Caco-2 (cell line): Measurements from ENCODE around the gene SLC12A5. TPM values are rescaled to one million over a fixed set of nuclear protein-coding genes. Genes with fewer than 3 reads are reported as not detected.

Experiments used
- BruUV-seq: library from RNA; stranded (reverse); fragments of 400-500 nt; replicated peaks from 2 replicates; lab custom pipeline; 2021; lab: Mats Ljungman, UMichigan
- CTCF ChIA-PET: fragments of 300-600 bp; sonication (Branson Sonifier 250); formaldehyde crosslinking; loops from one replicate; lab custom pipeline; 2022; ENCODE audit warnings: antibody characterized with exemption; lab: Charles Lee
- POLR2A ChIA-PET: fragments of 300-600 bp; sonication (Branson Sonifier 250); formaldehyde crosslinking; loops from one replicate; lab custom pipeline; 2022; ENCODE audit warnings: antibody characterized with exemption; lab: Charles Lee
- DNase-seq, 2 experiments: peaks; one replicate each; pipeline versions ENCODE4 v3.0.0 to v3.0.0-alpha.2; 2020 to 2022
- H3K27me3 ChIP-seq: replicated peaks from 2 replicates; pipeline ENCODE4 v1.6.0; 2011; ENCODE audit warnings: low read length; ENCODE audit not compliant: control insufficient read depth, insufficient read depth
- H3K36me3 ChIP-seq: 2 replicates; pipeline ENCODE4 v1.5.1; 2011; ENCODE audit warnings: low read length; ENCODE audit not compliant: control insufficient read depth, insufficient read depth
- H3K4me1 ChIP-seq: fragments of 250-450 bp; sonication (Bioruptor Pico); 2 replicates; pipeline ENCODE4 v1.5.1; 2020; ENCODE audit warnings: mild to moderate bottlenecking
- H3K4me3 ChIP-seq: 2 replicates; pipeline ENCODE4 v1.5.1; 2011; ENCODE audit warnings: low read depth, mild to moderate bottlenecking, control low read depth, low read length
- H3K9me3 ChIP-seq: fragments of 250-450 bp; sonication (Bioruptor Pico); 2 replicates; pipeline ENCODE4 v1.5.1; 2020; ENCODE audit warnings: mild to moderate bottlenecking, moderate library complexity
- H3K27ac Mint-ChIP-seq: one replicate; pipeline ENCODE4 v1.8.0; 2022; ENCODE audit warnings: mixed read lengths; ENCODE audit not compliant: unreplicated experiment
- H3K27me3 Mint-ChIP-seq: one replicate; pipeline ENCODE4 v1.8.0; 2022; ENCODE audit warnings: mixed read lengths; ENCODE audit not compliant: insufficient read depth, unreplicated experiment
- H3K36me3 Mint-ChIP-seq: one replicate; pipeline ENCODE4 v1.8.0; 2022; ENCODE audit warnings: mild to moderate bottlenecking, mixed read lengths; ENCODE audit not compliant: insufficient read depth, unreplicated experiment
- H3K4me1 Mint-ChIP-seq: one replicate; pipeline ENCODE4 v1.8.0; 2022; ENCODE audit warnings: low read depth, mixed read lengths; ENCODE audit not compliant: unreplicated experiment
- H3K4me3 Mint-ChIP-seq: one replicate; pipeline ENCODE4 v1.8.0; 2022; ENCODE audit warnings: mild to moderate bottlenecking, moderate library complexity, mixed read lengths; ENCODE audit not compliant: unreplicated experiment
- H3K9me3 Mint-ChIP-seq: one replicate; pipeline ENCODE4 v1.8.0; 2022; ENCODE audit warnings: mixed read lengths; ENCODE audit not compliant: unreplicated experiment
- CTCF ChIP-seq, 2 experiments: fragments of 200-600 bp in 1 of 2; IDR thresholded peaks; 1 replicate in 1 of 2; 2 replicates in 1 of 2; pipeline versions ENCODE4 v1.5.1 to v1.8.0; 2011 to 2022; ENCODE audit warnings: antibody characterized with exemption in 1 of 2, control low read depth in 1 of 2, inconsistent platforms in 1 of 2, low read depth in 1 of 2, low read length in 1 of 2, mild to moderate bottlenecking in 1 of 2, moderate library complexity in 1 of 2; ENCODE audit not compliant: insufficient read depth in 1 of 2, severe bottlenecking in 1 of 2, unreplicated experiment in 1 of 2
- intact Hi-C: fragments of 100-400 bp; cut with micrococcal nuclease; formaldehyde crosslinking; loops from one replicate; pipeline ENCODE4 v1.10.0; 2022; ENCODE audit not compliant: unreplicated experiment
- total RNA-seq: library from RNA; stranded (reverse); gene quantifications from 2 replicates; pipeline ENCODE4 v1.2.3, GENCODE V29; 2022

Gene SLC12A5
- total RNA-seq, 1 experiment from 2014 or later = 1.9 TPM

DNA sequence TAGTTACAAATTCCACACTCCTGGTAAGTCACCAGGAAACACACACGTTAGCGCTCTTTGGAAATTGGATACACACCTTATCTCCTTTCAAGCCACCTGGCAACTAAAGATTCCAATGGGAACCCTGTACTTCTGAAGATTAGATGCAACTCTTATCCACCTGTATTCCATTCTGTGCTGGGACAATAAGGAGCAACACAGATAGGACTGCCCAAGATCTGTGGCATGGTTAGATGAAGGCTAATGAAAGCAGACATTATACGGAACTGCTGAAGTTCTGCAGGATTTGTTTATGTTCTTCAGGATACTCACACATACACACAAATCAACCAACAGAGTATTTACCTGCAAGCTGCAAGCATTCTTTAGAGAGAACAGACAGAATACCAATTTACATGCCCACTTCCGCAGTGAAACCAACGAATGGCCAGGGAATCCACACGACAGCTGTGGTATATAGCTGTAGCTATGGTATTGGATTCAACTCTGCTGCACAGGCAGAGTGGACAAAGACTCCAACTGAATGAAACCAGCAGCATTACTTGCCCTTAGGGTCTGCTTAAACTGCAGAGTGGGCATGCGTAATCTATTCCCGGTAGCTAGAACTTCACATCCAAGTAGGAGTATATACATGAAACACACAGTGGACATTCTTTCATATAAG, 48.8 kb downstream of the SLC12A5 start:
- H3K36me3 ChIP-seq = peaks cover 5% of the 10 kb centered on the region; the same call in 1 of the 2 replicates
- H3K4me3 ChIP-seq = no peak overlapping the region
- intact Hi-C loops = no loop called here
- Mint-ChIP-seq H3K4me1 (no peaks in the 10 kb centered on the region), H3K9me3 (no peaks in the 10 kb centered on the region), H3K27me3 (no peaks in the 10 kb centered on the region), H3K27ac (no peak overlapping the region), H3K36me3 (peaks cover 20% of the 10 kb centered on the region), H3K4me3 (no peak overlapping the region)
- ChIA-PET CTCF (no interaction called here), POLR2A (interaction anchor here (0.8 kb wide), 1 partner anchor 11 kb away, joined by 3 read pairs; no protein-coding TSS in a partner anchor)
- TF ChIP-seq CTCF (IDR thresholded peaks at IDR 0.05; ENCODE audit: insufficient read depth in 1 of 2, low read depth in 1 of 2, low read length in 1 of 2, severe bottlenecking in 1 of 2, unreplicated experiment in 1 of 2) = no peak
- H3K27me3 ChIP-seq = no peaks in the 10 kb centered on the region
- no peaks in the 10 kb centered on the region for H3K9me3 ChIP-seq
- H3K4me1 ChIP-seq = no peaks in the 10 kb centered on the region
- BruUV-seq = no TSS peak
- no peak for DNase-seq

GRCh38 chr20:46078954-46079353, 49.9 kb downstream of the SLC12A5 start:
- Mint-ChIP-seq H3K4me3 (no peak overlapping the region), H3K36me3 (peaks cover 17% of the 10 kb centered on the region), H3K9me3 (no peaks in the 10 kb centered on the region), H3K4me1 (no peaks in the 10 kb centered on the region), H3K27me3 (no peaks in the 10 kb centered on the region), H3K27ac (no peak overlapping the region)
- no TSS peak for BruUV-seq
- no peaks in the 10 kb centered on the region for H3K27me3 ChIP-seq
- H3K36me3 ChIP-seq = peaks cover 5% of the 10 kb centered on the region; the same call in 1 of the 2 replicates
- no peaks in the 10 kb centered on the region for H3K4me1 ChIP-seq
- no peaks in the 10 kb centered on the region for H3K9me3 ChIP-seq
- DNase-seq = no peak
- POLR2A ChIA-PET = no interaction called here
- no peak for TF ChIP-seq CTCF (IDR thresholded peaks at IDR 0.05; ENCODE audit: insufficient read depth in 1 of 2, low read depth in 1 of 2, low read length in 1 of 2, severe bottlenecking in 1 of 2, unreplicated experiment in 1 of 2)
- CTCF ChIA-PET = interaction anchor here (0.5 to 1.5 kb wide), 3 partner anchors 56 to 92 kb away, joined by 3 read pairs; no protein-coding TSS in a partner anchor
- intact Hi-C loops = no loop called here
- H3K4me3 ChIP-seq = no peak overlapping the region

DNA sequence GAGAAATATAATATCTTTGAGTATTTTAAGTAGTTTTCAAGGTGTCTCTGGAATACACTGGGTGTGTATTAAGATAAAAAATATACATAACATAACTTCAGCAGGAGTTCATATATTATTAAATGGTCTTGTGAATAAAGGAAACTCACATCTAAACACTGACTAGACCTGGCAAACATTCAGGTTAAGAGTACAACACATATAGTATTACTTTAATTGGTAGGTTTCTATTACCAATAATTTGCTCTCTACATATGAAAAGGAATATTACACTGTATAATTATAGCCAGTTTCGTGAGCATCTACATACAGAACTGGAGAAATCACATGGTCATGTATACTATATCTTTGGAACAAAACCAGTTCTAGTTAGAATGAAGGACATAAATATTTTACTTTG, 52.1 kb downstream of the SLC12A5 start:
- Histone ChIP-seq H3K36me3 (peaks cover 3% of the 10 kb centered on the region; the same call in 1 of the 2 replicates), H3K4me1 (peaks cover 16% of the 10 kb centered on the region), H3K27me3 (no peaks in the 10 kb centered on the region), H3K9me3 (no peaks in the 10 kb centered on the region), H3K4me3 (no peak overlapping the region)
- TF ChIP-seq CTCF (IDR thresholded peaks at IDR 0.05; ENCODE audit: insufficient read depth in 1 of 2, low read depth in 1 of 2, low read length in 1 of 2, severe bottlenecking in 1 of 2, unreplicated experiment in 1 of 2) = no peak
- Mint-ChIP-seq H3K27me3 (no peaks in the 10 kb centered on the region), H3K4me1 (peaks cover 14% of the 10 kb centered on the region), H3K9me3 (no peaks in the 10 kb centered on the region), H3K36me3 (peaks cover 8% of the 10 kb centered on the region), H3K4me3 (no peak overlapping the region), H3K27ac (no peak overlapping the region)
- ChIA-PET POLR2A (no interaction called here), CTCF (no interaction called here)
- intact Hi-C loops = no loop called here
- no TSS peak for BruUV-seq
- no peak for DNase-seq
